Measurements from ENCODE around the gene NEMP2.
A peak's percentile ranks its signal among the peaks of the same experiment; 100 is the strongest.
"Not testable (repeated sequence)": the region's sequence is repeated elsewhere in the genome, so short reads cannot be mapped to it uniquely, and the experiment has no call there.

Gene NEMP2

DNA sequence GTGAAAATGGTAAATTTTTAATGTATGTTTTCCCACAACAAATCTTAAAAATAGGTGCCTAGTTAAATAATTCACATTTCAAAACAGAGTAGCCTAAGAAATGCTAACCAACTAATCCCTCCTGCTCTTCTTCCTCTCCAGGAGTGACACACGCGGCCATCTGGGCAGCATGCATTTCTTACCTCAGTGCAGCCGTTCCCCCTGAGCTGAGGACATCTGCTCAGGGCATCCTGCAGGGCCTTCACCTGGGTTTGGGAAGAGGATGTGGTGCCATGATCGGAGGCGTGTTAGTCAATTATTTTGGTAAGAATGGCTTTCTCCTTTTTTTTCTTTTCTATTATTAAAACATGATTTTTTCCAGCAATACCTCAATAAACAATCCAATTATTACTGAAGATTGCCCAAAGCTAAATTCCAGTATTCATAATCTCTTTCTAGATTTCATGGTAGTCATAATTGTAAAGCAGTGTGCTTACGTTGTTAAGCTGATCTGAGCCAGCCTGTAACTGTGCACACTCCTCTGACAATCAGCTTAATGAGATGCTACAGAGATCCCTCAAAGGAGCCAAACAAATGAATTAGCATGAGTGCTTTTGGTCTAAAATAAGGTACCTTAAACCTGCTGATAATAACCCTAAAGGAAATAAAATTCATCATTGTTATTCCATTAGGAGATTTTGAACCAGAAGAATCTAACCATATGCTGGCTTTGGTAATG lies 45.8 kb downstream of the NEMP2 start:
- DNase-seq: no peak

DNA sequence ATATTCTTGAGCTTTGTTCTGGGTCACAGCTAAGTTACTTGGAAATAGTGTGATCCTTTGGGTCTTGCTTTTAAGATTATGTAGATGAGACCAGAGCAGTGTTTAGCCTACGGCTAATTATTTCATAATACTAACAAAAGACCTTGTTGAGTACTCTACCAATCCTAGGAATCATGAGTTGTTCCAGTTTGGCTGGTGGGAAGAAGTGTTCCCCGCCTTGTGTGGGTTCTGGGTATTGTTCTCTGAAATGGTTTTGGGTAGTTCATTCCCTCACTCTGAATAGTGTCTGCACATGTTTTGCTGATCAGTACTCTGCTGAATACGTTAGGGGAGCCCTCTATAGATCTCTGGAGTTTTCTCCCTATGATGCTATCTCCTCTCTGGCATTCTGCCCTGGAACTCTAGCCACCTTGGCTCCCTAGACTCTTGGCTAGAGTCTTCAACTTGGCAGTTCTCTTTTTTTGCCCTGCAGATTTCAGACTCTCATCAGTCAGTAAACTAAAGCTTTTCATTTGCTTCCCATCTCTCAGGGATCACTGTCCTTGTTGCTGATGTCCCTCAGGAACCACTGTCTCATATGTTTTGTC lies 48.4 kb downstream of the NEMP2 start:
- no peak for DNase-seq

DNA sequence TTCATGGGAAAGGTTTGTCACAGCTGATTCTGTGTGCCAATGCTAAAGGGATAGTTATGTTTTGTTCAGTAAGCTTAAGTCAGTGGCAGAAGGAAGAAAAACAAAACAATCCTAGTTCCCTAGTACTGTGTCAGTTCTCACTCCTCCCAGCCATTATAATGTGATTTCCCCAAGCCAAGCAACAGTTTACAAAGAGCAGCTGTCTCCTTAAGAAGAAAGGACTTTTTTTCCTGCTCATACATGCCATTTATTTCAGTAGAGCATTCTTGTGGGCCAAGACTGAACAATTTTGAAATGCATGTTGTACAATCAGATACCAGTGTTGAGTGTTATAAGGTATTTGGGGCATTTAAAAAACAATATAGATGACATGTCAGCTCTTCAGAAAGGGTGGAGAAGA lies 52.1 kb downstream of the NEMP2 start:
- DNase-seq: no peak

DNA sequence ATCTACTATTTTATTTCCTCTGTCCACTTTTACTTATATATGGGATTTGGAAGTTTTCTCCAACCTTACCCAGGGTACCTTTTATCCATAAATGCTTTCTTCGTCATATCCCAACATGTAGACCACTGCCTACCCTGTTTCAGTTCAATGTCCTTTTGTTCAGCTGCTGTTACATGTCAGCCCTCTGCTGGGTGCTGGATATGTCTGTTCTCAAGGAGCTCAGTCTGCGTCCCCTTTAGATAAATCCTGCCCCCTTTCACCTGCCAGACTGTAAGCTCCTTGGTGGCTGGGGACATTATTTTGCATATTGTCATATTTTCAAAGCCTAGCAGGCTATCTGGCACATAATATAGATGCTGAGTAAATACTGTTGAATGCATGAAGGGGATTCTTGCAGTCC lies 53.2 kb downstream of the NEMP2 start:
- DNase-seq: no peak

DNA sequence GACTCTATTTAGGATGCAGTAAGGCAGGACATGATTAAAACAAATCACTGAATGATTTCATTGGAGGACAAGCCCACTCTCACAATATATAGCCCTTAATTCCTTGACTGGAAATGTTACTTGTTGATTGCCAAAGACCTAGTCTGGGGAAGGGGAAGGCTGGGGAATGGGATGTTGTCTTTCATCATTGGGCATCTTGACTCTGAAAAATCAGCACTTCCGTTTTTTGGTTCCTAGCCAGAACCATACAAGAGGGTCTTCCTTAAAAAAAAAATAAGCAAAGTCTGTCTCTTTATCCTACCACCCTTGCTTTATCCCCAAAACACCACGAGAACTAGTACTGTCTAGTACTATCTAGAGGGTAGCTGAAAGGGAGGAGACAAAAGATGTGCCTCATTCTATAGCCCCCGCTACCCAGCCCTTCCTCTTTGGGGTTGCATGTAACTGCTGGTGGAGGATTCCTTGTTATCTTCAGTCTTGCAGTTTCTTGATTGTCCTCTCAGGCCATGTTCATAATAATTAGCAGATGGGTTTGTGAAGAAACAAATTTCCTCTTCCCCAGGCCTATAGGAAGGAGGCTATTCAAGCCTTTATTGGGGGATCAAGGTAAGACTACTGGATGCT lies 55.8 kb downstream of the NEMP2 start:
- DNase-seq: no peak

DNA sequence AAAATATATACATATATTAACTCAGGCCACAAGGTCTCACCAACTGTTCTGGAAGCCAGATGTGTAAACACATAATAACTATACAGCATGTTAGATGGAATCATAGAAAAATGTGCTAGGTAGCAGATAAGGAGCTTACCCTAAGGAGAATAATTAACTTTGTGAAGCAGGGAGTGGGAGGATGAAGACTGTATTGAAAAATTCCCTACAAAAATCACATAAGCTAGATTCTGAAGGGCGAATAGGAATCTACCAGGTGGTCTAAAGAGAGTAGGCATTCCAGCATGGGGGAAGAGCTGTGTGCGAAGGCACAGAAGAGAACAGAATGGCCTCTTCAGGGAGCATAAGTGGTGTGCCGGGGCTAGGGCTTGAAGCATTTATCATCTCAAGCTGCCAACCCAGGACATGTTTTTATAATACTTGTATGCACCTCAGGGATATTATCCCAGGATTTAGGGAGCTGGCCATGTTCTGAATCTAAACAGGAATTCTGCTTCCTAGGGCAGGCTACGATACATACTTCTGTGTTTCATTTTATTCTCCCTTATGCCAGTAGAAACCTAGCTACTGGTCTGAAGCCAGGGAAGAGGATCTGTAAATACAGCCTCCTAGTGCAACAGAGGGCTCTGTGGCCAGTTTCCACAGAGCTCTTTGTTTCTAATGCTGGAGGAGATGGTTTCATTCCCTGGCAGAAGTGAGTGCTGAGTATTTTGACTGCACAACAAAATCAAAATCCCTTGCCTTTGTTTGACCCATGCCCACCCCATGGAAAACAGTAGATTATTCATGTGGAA lies 56.7 kb downstream of the NEMP2 start:
- DNase-seq: no peak

DNA sequence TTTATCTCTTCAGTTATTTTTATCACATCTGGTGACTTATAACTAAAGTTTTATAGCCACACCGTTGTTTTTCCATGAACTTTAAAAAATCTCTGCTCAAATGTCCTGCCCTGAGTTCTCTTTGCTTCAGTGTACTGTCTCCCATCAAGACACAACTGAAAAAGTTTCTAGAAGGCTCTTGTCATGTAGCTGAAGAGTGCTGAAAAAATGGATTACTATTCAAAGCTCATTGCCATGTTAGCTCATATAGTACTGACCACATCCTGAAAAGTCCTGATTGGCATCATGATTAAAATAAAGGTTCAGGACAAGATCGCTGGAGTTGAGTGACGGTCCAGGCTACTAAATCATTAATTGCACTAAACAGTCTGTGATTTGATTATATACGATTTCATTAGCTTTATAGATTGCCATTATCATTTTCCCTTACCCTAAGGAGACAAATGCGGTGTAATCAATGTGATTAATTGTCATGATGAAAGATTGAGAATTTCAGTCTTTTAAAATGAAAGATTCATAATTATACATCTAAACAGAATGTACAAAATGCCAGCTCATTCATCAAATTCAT lies 64.2 kb downstream of the NEMP2 start:
- no peak for DNase-seq

DNA sequence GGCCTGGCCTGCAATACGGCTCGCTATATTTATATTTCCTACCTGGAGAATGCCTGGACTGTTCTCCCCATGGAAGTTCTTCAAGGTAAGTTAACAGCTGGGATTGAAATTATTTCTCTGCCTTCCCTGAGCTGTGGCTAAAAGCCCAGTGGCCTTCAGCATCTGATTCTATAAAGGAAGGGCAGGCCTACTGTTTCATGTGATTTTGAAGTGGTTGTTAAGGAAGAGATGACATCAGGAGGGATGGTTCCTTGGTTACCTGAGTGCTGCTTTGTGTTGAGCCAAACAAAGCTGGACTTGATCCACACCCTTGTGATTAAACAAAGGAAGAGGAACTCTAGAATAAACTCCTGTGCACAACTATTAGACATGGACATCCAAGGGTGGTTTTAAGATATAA lies 64.8 kb downstream of the NEMP2 start:
- DNase-seq: peak; percentile 48

DNA sequence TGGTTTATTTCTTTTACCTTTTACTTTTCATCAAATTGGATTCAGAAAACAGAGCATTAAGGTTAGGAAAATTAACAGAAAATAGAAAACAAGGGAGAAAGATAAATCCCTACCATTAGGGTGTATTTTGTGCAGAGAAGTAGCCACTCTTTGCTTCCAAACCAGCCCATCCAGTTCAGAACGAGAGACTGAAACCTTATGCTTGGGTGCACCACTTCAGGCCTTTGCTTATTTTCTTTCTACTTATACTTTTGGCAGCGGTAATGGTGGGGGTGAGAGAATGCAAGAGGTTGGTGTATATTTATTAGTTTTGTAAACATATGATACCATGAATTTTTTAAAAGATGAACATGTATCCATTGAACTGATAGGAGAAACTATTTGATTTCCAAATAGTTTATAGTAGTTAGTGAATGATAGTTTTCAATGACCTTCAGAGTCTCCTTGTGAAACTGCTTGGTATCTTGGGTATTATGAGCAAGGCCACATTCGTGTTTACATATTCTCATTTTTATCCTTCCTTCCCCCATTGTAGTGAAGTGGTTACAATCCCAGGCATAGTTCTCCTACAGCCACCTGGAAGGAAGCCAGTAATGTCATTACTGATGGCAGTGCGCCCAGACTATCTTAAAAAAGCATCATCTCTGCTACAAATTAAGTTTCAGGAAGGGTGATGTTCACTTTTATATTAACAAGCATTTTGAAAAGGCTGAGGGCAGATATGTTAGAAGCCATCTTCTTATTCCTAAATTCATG lies 65.5 kb downstream of the NEMP2 start:
- DNase-seq: peak; percentile 98

DNA sequence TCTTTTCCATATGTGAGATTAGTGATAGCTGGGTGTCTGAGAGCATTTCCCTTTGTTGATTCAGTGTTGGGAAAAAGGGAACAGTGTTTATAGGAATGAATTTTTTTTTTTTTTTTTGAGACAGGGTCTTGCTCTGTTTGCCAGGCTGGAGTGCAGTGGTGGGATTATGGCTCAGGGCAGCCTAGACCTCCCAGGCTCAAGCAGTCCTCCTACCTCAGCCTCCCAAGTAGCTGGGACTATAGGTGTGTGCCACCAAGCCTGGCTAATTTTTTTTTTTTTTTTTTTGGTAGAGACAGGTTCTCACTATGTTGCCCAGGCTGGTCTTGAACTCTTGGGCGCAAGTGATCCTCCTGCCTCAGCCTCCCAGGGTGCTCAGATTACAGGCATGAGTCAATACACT lies 66.2 kb downstream of the NEMP2 start:
- not testable (repeated sequence) for DNase-seq

DNA sequence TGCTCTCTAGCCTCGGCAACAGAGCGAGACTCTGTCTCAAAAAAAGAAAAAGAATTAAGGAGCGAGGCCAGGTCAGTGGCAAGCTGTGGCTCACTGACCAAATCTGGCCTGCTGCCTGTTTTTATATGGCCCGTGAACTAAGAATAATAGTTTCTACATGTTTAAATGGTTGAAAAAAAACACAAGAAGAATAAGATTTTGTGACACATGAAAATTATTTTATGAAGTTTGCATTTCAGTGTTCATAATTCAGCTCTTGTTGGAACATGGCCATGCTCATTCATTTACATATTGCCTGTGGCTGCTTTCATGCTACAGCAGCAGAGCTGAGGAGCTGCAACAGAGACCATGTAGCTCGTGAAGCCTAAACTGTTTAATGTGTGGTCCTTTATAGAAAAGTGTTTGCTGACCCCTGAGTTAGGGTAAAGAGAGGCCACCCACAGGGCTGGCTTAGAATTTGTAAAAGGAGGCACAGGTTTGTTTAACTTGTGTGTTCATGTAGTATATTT lies 66.9 kb downstream of the NEMP2 start:
- DNase-seq: peak; percentile 37

DNA sequence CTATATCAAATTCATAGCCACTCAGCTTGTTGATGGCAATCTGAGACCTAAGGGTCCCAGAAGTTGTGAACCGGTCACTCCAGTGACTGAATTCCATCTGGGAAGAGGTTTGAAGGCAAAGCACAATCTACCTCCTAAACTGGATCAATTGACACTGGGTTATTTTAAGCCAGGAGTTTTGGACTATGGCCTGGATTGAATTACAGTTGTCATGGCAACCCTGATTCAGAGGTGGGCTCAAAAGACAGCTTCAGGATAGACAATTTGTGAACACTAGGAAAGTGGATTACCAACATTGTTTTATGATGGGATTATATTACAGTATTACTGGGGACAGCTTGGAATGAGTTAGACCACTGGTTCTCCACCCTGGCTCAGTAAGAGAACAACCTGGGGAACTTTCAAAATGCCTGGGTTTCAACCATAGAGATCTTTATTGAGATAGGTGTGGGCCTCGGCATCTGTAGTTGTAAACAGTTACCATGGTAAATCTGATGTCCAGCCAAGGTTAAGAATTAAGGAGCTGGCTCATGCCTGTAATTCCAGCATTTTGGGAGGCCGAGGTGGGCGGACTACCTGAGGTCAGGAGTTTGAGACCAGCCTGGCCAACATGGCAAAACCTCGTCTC lies 67.6 kb downstream of the NEMP2 start:
- DNase-seq: peak; percentile 41

DNA sequence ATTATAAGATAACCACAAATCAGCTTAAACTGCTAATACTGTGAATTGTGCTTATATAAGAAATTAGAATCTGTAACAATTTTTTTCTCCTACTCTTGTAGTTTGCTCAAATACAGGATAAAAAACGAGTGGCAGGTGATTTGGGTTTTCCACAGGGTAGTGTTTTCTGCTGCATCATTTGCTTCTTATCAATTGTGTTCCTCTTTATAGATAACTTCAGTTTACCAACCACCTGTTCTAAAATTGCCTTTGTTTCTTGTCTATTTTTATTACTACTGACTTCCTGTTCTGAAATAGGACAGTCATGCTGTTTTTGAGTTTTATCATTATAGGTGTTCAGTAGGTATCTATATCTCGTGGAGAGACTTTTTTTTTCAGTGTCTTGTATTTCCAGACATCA lies 69.5 kb downstream of the NEMP2 start:
- no peak for DNase-seq

DNA sequence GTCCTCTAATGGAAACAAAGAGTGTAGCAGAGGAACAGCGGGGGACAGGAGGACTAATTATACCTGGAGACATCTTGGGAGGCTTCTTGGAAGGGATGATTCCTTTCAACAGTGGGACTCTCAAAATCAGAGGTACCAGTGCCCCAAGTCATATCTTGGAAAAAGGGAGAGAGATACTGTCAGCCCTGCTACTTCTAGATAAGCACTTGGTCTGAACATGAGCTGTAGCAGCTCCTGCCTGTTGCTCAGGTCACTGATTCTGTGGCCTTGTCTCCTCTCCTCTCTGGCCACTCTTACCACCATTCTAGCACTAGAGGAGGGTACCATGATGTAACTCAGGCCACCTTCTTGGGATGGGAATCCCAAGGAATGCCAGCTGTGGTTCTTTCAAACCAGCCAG lies 71.9 kb downstream of the NEMP2 start:
- no peak for DNase-seq

DNA sequence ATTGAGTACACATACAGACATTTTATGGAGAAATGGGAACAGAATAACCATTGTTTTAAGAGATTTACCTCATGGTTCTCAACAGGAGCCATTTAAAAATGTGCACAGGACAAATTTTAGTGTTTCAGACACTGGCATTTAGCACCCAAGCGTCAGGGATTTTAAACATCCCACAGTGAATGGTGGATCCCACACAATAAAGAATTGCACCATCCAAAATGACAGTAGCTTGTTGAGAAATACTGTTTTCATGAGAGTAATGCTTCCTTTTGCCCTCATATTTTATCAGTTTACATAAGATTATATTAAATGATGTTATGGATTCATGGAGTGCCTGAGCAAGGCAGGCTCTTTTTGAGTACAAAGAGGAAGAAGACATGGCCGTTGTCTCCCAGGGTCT lies 72.3 kb downstream of the NEMP2 start:
- DNase-seq: no peak

DNA sequence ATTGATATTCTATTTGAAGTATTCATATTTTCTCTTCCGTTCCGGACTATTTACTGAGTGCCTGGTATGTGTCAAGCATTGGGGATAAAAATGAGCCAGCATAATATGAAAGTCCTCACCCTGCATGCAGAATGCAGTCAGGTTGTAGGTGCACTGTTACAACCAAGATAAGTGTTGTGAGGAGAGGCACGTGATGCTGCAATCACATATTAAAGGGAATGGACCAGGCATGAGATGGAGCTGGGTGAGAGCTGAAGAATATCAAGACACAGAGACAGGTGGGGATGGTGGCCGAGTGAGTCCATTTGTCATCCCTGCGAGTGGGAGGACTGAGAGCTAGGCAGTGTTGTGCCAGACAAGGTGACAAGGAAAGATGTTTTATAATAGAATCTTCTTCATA lies 74.0 kb downstream of the NEMP2 start:
- DNase-seq: no peak

DNA sequence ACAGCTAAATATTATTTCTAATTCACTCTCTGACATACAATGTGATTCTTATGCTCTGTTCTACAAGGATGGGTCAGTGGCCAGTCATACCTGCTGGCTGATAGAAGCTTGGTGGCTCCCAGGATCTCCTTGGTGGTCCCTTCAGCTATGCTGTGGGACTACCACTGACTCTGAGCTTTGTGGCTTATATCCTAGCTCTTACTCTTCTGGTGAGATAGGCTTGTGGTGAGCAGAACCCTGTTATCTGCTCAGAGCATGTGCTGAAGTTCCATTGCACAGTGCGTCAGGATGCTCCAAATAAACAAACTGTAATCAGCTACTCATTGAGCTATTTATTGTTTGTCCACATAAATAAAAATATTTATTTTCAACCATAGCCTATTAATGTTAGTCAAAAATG lies 74.6 kb downstream of the NEMP2 start:
- no peak for DNase-seq

DNA sequence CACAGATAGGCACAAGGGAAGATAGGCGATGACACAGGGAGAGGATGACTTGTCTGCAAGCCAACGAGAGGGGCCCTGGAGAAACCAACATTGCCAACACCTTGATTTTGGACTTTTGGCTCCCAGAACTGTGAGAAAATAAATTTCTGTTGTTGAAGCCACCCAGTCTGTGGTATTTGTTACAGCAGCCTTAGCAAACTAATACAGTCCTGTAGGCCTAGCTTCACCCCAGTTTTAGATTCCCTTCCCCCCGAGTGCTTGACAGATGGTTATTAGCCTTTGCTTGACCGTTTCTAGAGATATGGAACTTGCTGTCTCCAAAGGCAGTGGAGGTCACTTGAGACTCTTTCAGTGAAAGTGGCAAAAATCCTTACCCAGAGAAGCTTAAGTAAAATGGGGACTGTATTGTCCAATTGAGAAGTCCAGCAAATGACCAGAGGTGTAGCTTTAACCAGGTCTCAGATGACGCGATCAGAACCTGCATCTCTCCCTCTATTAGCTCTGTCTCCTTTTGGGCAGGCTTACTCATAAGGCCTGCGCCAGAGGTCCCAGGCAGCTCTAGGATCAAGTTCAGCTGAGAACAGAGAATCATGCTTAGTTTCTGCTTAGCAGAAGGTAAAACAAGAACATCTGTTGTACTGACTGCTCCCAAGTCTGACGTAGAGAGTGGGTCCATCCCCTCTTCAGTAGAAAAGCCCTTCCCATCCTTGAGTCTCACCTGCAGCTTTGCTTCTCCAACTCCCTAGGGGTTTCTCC lies 76.0 kb downstream of the NEMP2 start:
- DNase-seq: no peak

DNA sequence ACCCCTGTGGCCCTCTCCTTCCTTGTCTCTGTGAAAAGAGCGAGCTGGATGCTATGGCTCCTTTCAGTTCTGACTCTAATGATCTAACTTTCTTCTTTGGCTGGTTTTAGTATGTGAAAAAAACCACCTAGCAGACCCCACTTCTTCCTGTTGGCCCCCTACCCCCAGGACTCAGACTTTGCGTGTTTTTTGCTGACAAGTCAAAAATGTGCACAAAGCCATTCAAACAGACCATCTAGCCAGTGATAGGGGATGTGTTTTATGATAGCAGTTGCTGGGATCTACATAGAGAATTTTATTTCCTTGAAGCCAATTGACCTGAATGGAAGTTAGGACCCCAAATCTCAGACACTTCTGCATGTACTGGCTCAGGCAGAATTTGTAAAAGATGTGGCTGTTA lies 77.3 kb downstream of the NEMP2 start:
- DNase-seq: no peak

DNA sequence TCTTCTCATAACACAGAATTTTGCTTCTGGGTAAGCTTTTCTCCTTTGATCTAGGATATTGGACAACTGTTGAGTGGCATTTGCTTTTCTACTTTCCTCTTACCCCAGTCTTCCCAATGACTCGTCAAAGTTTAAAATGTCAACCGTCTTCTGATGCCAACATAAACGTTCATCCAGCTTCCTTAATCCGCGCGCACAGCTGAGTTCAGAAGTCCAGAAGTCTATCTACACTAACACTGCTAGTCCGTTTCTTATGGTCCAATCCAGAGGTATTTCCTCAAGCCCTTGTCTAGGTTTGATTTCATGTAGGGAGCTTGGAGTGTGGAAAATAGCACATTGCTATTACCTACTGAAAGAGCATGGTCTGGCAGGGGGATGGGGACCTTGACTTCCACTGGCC lies 77.7 kb downstream of the NEMP2 start:
- DNase-seq: no peak

Data from fibroblast of skin of right quadriceps (primary cell).